Measurements from ENCODE around the gene ATR. TPM values are rescaled to one million over a fixed set of nuclear protein-coding genes. Genes with fewer than 3 reads are reported as not detected.

Gene ATR
- total and polyA plus RNA-seq, 9 of the 15 experiments (the other 6 are each of a cell fraction or from before 2014, with no cell fraction given), result 18.0 to 37.8 (median 23.2) TPM

GRCh38 chr3:142447852-142448823 is 130.4 kb downstream of the ATR start, which contains the start of gene XRN1 (continued):
- no peak for TF ChIP-seq ID3 (CRISPR knock-in tag; IDR thresholded peaks at IDR 0.05)
- TF ChIP-seq ID3 (tag; IDR thresholded peaks at IDR 0.05), result no peak
- no peak for TF ChIP-seq FOXJ2 (tag; IDR thresholded peaks at IDR 0.05)
- no peak; the same call in 1 of the 2 replicates for TF ChIP-seq ZNF24 (IDR thresholded peaks at IDR 0.05)
- TF ChIP-seq, protein P1, sequence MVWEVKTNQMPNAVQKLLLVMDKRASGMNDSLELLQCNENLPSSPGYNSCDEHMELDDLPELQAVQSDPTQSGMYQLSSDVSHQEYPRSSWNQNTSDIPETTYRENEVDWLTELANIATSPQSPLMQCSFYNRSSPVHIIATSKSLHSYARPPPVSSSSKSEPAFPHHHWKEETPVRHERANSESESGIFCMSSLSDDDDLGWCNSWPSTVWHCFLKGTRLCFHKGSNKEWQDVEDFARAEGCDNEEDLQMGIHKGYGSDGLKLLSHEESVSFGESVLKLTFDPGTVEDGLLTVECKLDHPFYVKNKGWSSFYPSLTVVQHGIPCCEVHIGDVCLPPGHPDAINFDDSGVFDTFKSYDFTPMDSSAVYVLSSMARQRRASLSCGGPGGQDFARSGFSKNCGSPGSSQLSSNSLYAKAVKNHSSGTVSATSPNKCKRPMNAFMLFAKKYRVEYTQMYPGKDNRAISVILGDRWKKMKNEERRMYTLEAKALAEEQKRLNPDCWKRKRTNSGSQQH (CRISPR knock-in tag; IDR thresholded peaks at IDR 0.05), result no peak
- no peak for TF ChIP-seq ZNF592 (IDR thresholded peaks at IDR 0.05)
- TF ChIP-seq, protein P2, sequence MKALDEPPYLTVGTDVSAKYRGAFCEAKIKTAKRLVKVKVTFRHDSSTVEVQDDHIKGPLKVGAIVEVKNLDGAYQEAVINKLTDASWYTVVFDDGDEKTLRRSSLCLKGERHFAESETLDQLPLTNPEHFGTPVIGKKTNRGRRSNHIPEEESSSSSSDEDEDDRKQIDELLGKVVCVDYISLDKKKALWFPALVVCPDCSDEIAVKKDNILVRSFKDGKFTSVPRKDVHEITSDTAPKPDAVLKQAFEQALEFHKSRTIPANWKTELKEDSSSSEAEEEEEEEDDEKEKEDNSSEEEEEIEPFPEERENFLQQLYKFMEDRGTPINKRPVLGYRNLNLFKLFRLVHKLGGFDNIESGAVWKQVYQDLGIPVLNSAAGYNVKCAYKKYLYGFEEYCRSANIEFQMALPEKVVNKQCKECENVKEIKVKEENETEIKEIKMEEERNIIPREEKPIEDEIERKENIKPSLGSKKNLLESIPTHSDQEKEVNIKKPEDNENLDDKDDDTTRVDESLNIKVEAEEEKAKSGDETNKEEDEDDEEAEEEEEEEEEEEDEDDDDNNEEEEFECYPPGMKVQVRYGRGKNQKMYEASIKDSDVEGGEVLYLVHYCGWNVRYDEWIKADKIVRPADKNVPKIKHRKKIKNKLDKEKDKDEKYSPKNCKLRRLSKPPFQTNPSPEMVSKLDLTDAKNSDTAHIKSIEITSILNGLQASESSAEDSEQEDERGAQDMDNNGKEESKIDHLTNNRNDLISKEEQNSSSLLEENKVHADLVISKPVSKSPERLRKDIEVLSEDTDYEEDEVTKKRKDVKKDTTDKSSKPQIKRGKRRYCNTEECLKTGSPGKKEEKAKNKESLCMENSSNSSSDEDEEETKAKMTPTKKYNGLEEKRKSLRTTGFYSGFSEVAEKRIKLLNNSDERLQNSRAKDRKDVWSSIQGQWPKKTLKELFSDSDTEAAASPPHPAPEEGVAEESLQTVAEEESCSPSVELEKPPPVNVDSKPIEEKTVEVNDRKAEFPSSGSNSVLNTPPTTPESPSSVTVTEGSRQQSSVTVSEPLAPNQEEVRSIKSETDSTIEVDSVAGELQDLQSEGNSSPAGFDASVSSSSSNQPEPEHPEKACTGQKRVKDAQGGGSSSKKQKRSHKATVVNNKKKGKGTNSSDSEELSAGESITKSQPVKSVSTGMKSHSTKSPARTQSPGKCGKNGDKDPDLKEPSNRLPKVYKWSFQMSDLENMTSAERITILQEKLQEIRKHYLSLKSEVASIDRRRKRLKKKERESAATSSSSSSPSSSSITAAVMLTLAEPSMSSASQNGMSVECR (CRISPR knock-in tag; IDR thresholded peaks at IDR 0.05), result peak; percentile 55
- 0 out of 2 replicates have a peak, but pooled peaks have one; percentile 35 for TF ChIP-seq TOE1 (IDR thresholded peaks at IDR 0.05; ENCODE audit: borderline replicate concordance)
- TF ChIP-seq TOE1 (CRISPR knock-in tag; IDR thresholded peaks at IDR 0.05; ENCODE audit: borderline replicate concordance, low read depth), result 0 out of 2 replicates have a peak, but pooled peaks have one; percentile 21
- TF ChIP-seq SP1 (CRISPR knock-in tag; IDR thresholded peaks at IDR 0.05), result peak; percentile 90
- TF ChIP-seq, protein P3, sequence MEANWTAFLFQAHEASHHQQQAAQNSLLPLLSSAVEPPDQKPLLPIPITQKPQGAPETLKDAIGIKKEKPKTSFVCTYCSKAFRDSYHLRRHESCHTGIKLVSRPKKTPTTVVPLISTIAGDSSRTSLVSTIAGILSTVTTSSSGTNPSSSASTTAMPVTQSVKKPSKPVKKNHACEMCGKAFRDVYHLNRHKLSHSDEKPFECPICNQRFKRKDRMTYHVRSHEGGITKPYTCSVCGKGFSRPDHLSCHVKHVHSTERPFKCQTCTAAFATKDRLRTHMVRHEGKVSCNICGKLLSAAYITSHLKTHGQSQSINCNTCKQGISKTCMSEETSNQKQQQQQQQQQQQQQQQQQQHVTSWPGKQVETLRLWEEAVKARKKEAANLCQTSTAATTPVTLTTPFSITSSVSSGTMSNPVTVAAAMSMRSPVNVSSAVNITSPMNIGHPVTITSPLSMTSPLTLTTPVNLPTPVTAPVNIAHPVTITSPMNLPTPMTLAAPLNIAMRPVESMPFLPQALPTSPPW (CRISPR knock-in tag; IDR thresholded peaks at IDR 0.05), result peak; percentile 70
- no peak for TF ChIP-seq SREBF1 (IDR thresholded peaks at IDR 0.05; ENCODE audit: borderline replicate concordance, low read depth, low read length)
- TF ChIP-seq GATAD2A (IDR thresholded peaks at IDR 0.05), result no peak
